Esophagus muscularis mucosa (tissue), 4 donors: ENCODE results near the gene MINDY1. TPM values are rescaled to one million over a fixed set of nuclear protein-coding genes. Genes with fewer than 3 reads are reported as not detected.

Source experiments
- DNase-seq: peaks from one replicate; pipeline ENCODE4 v3.0.0-alpha.2; 2017; ENCODE audit errors: extremely low spot score
- H3K27ac ChIP-seq, 4 donors: fragments of 200-600 bp; sonication (generic); replicated peaks in 1 of 4; 1 replicate in 3 of 4; 2 replicates in 1 of 4; pipeline ENCODE4 v1.5.1; 2016 to 2019; ENCODE audit warnings: mild to moderate bottlenecking in 1 of 4
- H3K27me3 ChIP-seq, 4 donors: fragments of 200-600 bp; sonication (generic); one replicate each; pipeline versions ENCODE4 v1.5.1 to v1.6.0; 2016 to 2019
- H3K36me3 ChIP-seq, 4 donors: fragments of 200-600 bp; sonication (generic); one replicate each; pipeline ENCODE4 v1.5.1; 2016 to 2019
- H3K4me1 ChIP-seq, 4 donors: fragments of 200-600 bp; sonication (generic); one replicate each; pipeline ENCODE4 v1.5.1; 2016 to 2019
- H3K4me3 ChIP-seq, 4 donors: fragments of 200-600 bp; sonication (generic); 1 replicate in 2 of 4; 2 replicates in 2 of 4; pipeline ENCODE4 v1.5.1; 2016 to 2019; ENCODE audit warnings: mild to moderate bottlenecking in 4 of 4, moderate library complexity in 1 of 4
- H3K9me3 ChIP-seq, 4 donors: fragments of 200-600 bp; sonication (generic); 1 replicate in 3 of 4; 2 replicates in 1 of 4; pipeline ENCODE4 v1.5.1; 2016 to 2019
- CTCF ChIP-seq, 3 experiments: fragments of 200-600 bp in 2 of 3; fragments of 450-650 bp in 1 of 3; sonication (generic) in 2 of 3; IDR thresholded peaks; one replicate each; pipeline ENCODE4 v1.5.1; 2017 to 2019; ENCODE audit warnings: antibody characterized with exemption in 3 of 3, mild to moderate bottlenecking in 2 of 3, moderate library complexity in 1 of 3
- EP300 ChIP-seq: sonication (generic); formaldehyde crosslinking; IDR thresholded peaks from one replicate; pipeline ENCODE4 v1.6.1; 2017; ENCODE audit warnings: antibody characterized with exemption
- POLR2A ChIP-seq: fragments of 450-650 bp; IDR thresholded peaks from one replicate; pipeline ENCODE4 v1.6.1; 2017; ENCODE audit warnings: antibody characterized with exemption, moderate library complexity, mild to moderate bottlenecking, low read depth
- POLR2AphosphoS5 ChIP-seq, 2 donors: sonication (generic); formaldehyde crosslinking; IDR thresholded peaks; one replicate each; pipeline ENCODE4 v1.6.1; 2017; ENCODE audit warnings: antibody characterized with exemption in 2 of 2
- WGBS: methylation state at CpG from one replicate; pipeline ENCODE4 v1.1.5; 2018; 5-methylcytosine and 5-hydroxymethylcytosine counted together
- intact Hi-C: fragments of 100-400 bp; cut with DNase I; formaldehyde crosslinking; loops from one replicate; pipeline ENCODE4 v1.15.1; 2023
- total RNA-seq, 4 donors: library from RNA; depleted of rRNA; stranded (reverse); fragments of >200 nt; gene quantifications; one replicate each; pipeline versions ENCODE4 v1.1.0 to v1.2.1, GENCODE V29; 2016

Gene MINDY1
- 10 to 100 TPM; 21.6 to 31.7 (median 27.0) TPM for total RNA-seq

- TF ChIP-seq POLR2AphosphoS5 (IDR thresholded peaks at IDR 0.05), result peak; percentile 83 to 93
- no peak for TF ChIP-seq POLR2A
- peak in 2 of 3 experiments; percentile 50 to 68 for TF ChIP-seq CTCF (IDR thresholded peaks at IDR 0.05)
- no peak for TF ChIP-seq EP300
- intact Hi-C loops, result loop anchor here (10.0 kb wide), 1 partner anchor 312 kb away; the partner anchor contains the start of gene GOLPH3L
- peaks cover 64 to 93% (median 83%) of the 10 kb centered on the region in 4 donors for H3K4me1 ChIP-seq
- H3K27ac ChIP-seq, result peak within 1 kb of the TSS; percentile 81 to 91 (median 87)
- no peaks in the 10 kb centered on the region for H3K9me3 ChIP-seq
- WGBS, result under 1% methylated on average over 18 of the region's 18 CpGs
- H3K36me3 ChIP-seq, result peaks cover 0 to 14% (median 11%) of the 10 kb centered on the region in 4 donors
- H3K27me3 ChIP-seq, result no peaks in the 10 kb centered on the region
- peak within 1 kb of the TSS; percentile 62 to 80 (median 70) for H3K4me3 ChIP-seq
- DNase-seq, result no peak
These were observed at the start of gene MINDY1 for GRCh38 chr1:151006327-151007052. Gene MINDY1 (minus strand): TSS chr1:151006902. CDS start chr1:151002617, 4,285 bp downstream.

GRCh38 chr1:151056149-151056548 lies 49.4 kb upstream of the MINDY1 start:
- 44% methylated on average over 2 of the region's 2 CpGs for WGBS
- Histone ChIP-seq H3K27ac (peak overlapping the region; percentile 50 to 95 (median 91)), H3K4me1 (peaks cover 35 to 51% (median 47%) of the 10 kb centered on the region in 4 donors), H3K36me3 (peaks cover 40 to 54% (median 52%) of the 10 kb centered on the region in 4 donors), H3K4me3 (peak overlapping the region in 2 of 4 donors; percentile 2 to 6), H3K27me3 (no peaks in the 10 kb centered on the region), H3K9me3 (no peaks in the 10 kb centered on the region)
- TF ChIP-seq EP300 (no peak), CTCF (IDR thresholded peaks at IDR 0.05) (no peak), POLR2A (no peak), POLR2AphosphoS5 (IDR thresholded peaks at IDR 0.05) (no peak)
- intact Hi-C loops, result loop anchor here (5.0 kb wide), 1 partner anchor 34 kb away; no protein-coding TSS in a partner anchor
- DNase-seq, result no peak

GRCh38 chr1:151055581-151055980 lies 48.9 kb upstream of the MINDY1 start:
- Histone ChIP-seq H3K4me3 (no peak overlapping the region), H3K4me1 (peaks cover 35 to 47% (median 44%) of the 10 kb centered on the region in 4 donors), H3K9me3 (no peaks in the 10 kb centered on the region), H3K27ac (peak overlapping the region; percentile 50 to 95 (median 91)), H3K27me3 (no peaks in the 10 kb centered on the region), H3K36me3 (peaks cover 40 to 54% (median 52%) of the 10 kb centered on the region in 4 donors)
- intact Hi-C loops, result loop anchor here (5.0 kb wide), 1 partner anchor 33 kb away; no protein-coding TSS in a partner anchor
- DNase-seq, result no peak
- no peak for TF ChIP-seq POLR2A
- TF ChIP-seq POLR2AphosphoS5 (IDR thresholded peaks at IDR 0.05), result no peak
- no peak for TF ChIP-seq CTCF (IDR thresholded peaks at IDR 0.05)
- no peak for TF ChIP-seq EP300
- 100% methylated on average over 1 of the region's 2 CpGs for WGBS

- H3K4me1 ChIP-seq, result peaks cover 35 to 42% (median 40%) of the 10 kb centered on the region in 4 donors
- peaks cover 40 to 54% (median 52%) of the 10 kb centered on the region in 4 donors for H3K36me3 ChIP-seq
- no peak for TF ChIP-seq POLR2A
- TF ChIP-seq POLR2AphosphoS5 (IDR thresholded peaks at IDR 0.05), result no peak
- no peak for TF ChIP-seq CTCF (IDR thresholded peaks at IDR 0.05)
- no peak for TF ChIP-seq EP300
- WGBS, result 88% methylated on average over 4 of the region's 4 CpGs
- DNase-seq, result no peak
- no peak overlapping the region for H3K4me3 ChIP-seq
- intact Hi-C loops, result loop anchor here (5.0 kb wide), 1 partner anchor 33 kb away; no protein-coding TSS in a partner anchor
- H3K9me3 ChIP-seq, result no peaks in the 10 kb centered on the region
- H3K27ac ChIP-seq, result peak overlapping the region; percentile 50 to 95 (median 91)
- no peaks in the 10 kb centered on the region for H3K27me3 ChIP-seq
These were observed 48.4 kb upstream of the MINDY1 start for GRCh38 chr1:151054971-151055547.
